Activated CD8-positive, alpha-beta memory T cell treated with anti-CD3 and anti-CD28 coated beads, Interleukin-2, amount 50 U/mL, for 24 hours (primary cell): Measurements from ENCODE around the gene NPHP4.

Source experiments
- DNase-seq: peaks from one replicate; pipeline ENCODE4 v3.0.0-alpha.2; 2020; ENCODE audit errors: extremely low read depth

Gene NPHP4

DNA sequence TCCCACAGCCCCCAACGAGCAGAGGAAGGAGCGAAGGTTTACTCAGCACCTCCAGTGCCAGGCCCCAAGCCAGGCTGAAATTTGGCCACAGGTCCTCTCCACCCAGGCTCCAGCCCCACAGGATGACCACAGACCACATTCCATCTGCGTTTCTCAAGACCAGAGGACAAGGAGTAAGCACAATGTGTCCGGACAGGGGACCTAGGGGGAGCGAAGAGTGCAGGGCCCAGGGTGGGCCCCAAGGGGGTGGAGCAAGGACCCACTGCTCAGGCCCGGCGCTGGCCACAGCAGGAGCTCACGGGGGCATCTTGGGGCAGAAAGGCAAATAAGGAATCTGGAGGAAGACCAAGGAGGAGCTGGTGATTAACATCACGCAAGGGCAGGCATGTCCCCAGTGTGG lies 100.5 kb downstream of the NPHP4 start:
- no peak for DNase-seq

DNA sequence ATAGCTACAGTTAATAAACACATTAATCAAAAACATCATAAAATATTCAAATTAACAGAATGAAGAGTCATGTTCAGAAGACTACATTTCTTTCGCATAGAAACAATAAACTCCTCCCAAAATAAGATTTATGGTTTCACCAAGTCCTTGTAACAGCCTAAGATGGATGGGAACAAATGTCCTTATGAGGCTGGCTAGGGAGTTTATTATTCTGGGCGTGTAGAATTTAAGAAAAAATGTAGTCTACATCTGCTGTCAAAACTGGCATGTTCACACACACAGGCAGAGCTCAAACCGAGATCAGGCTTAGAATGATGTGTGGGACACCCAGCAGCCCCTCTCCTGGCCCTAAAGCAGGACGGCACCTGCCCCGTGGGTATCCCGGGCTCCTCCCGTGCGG lies 101.1 kb downstream of the NPHP4 start:
- no peak for DNase-seq

- DNase-seq: no peak
Observed at GRCh38 chr1:5890346-5891106, 101.7 kb downstream of the NPHP4 start.

- DNase-seq: no peak
Observed at GRCh38 chr1:5889901-5890300, 102.3 kb downstream of the NPHP4 start.

DNA sequence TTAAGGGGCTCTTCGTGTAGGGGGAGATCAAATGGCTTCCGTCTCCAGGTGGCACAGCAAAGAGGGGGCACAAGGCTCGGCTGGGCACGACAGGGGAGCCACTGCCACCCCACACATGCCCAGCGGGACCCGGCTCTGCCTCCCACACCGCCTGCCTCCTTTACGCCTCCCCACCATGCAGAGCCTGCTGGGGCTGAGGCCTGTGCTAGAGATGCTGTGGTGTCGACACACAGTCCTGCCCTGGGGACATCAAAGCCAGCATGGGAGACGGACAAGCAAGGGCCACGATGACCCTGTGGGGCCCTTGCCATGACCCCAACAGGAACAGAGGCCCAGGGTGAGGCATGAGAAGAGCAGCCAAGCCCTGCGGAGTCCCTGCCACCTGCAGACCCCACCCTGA lies 102.8 kb downstream of the NPHP4 start:
- no peak for DNase-seq

- DNase-seq: no peak
Observed at GRCh38 chr1:5888606-5889211, 103.5 kb downstream of the NPHP4 start.

- no peak for DNase-seq
Observed at GRCh38 chr1:5887971-5888361, 104.3 kb downstream of the NPHP4 start.

DNA sequence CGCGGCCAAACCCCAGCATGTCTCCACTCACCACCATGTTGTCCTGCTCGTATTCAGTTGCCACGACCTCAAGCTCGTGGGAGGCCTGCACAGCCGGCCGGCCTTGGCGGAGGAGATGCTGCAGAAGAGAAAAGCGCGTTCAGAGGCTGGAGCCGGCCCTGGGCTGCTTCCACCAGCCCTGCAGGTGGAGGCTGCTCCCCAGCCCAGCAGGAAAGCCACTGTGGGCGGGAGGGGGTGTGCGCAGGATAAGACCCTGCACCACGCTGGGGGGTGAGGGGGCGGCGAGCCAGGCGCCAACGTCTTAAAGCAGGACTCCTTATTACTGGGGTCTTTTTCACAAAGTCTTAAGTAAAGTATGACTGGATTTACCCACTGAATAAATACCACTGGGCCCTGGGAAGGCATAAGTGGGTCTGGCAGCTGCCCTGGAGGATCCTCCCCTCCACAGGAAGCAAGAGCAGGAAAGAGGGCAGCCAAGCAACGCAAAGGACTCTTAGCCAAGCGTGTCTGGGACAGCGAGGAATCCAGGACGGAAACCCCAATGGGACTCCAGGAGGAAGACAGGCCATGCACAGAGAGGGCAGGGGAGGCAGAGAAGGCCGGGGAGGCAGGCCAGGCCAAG lies 104.8 kb downstream of the NPHP4 start:
- DNase-seq: no peak

GRCh38 chr1:5886541-5887348 lies 105.5 kb downstream of the NPHP4 start:
- no peak for DNase-seq

DNA sequence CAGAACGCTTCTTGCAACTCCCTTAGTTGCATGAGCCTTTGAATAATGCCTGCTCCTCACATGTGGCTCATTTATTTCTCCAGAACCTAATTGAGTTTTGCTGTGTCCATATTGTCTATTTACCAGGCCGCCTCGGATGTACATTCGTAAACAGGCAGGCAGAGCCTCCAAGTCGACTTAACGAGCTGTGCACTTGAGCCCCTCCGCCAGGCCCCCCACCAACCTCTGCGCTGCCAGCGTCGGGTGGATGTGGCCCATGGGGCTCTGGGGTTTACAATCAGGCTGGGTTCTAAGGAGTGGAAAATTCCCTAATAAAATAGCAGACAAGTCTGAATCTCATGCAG lies 106.1 kb downstream of the NPHP4 start:
- no peak for DNase-seq

DNA sequence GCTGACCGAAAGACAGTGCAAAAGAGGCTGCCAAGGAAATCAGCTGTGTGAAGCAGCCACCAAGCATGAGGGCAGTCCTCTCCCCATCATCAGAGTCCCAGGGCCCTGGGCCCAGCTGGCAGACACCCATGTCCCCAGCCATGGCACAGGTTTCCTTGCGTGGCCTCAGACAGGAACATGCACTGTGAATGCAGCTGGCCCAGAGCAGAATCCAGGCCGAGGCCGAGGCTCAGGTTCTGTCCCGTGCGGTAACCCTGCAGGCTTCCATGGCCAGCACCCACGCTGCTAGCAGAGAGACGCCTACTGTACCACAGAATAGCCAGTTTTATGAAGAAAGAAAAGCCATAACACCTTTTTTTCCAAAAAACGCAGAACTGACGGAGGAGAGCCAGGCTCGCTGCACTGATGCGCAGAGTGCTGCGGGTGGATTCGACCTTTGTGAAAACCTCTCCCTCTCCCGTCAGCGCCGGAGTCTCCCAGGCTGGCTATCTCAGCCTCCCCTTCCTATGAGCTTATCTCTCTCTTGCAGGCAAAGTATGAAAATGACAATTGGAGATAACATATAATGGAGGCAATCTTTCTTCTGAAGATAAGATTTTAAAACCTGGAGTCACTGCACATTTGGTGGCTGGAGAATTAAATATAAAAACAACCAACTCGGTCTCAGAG lies 106.6 kb downstream of the NPHP4 start:
- no peak for DNase-seq

- DNase-seq: no peak
Observed at GRCh38 chr1:5884110-5884509, 108.1 kb downstream of the NPHP4 start.

- DNase-seq: no peak
Observed at GRCh38 chr1:5883129-5884048, 108.8 kb downstream of the NPHP4 start.

DNA sequence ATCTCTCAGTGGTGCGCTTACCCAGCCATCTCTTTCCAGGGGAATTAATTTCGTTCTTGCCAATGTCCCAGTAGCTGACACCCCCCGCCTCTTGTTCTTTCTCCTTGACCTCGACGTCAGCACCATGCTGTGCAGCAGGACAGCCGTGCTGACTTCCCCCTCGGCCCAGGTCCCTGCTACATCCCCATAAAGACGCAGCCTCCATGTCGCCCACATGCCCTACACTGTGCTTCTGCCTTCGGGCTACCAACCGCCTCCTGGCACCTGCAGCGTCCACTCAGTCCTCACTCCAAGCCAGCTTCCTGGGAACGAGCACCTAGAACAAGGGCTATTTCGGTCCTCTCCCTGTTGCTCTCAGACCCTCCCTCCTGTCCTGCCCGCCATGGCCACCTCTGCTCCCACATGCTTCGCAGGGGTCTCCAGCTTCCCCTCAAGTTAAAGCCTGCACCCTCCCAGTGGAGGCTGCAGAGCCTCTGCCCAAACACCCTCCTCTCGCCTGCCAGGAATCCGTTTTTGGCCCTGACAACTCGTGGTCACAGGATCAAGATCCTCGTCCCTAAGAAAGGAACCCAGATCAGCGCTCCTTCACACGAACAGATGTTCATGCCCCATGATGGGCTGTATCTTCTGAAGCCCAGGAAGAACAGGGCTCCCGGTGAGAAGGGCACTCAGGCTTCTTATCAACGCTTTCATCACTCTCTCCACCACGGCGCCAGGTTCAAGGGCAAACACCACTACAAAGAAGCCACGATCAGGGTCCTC lies 109.7 kb downstream of the NPHP4 start:
- no peak for DNase-seq

DNA sequence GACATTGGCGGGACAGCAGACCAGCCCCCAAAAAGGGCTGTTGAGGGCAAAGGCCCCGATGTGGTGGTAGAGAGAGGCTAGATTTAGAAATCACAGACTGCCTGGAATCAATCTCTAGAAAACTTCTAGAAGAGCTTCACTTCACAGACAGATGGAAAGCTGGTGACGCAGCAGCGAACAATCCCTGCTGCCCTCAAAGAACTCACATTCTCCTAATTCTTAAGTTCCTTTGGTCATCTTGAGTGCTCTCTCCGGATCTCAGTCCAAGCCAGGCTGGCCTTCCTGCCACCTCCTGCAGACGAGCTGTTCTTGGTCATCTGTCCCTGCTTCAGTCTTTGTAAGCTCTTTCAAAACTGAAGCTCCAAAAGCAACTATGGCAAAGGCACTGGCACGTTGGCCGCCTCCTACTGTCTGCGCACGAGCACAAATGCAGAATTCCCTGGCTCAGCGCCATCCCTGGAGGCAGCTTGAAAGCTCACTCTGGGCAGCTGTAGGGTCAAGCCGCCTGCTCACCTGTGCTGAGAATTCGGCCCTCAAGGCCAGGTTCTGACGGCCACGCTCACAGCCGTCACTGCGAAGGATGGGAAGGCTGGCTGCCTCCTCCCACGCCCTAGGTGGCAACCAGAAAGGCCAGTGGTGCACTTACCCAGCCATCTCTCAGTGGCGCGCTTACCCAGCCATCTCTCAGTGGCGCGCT lies 110.6 kb downstream of the NPHP4 start:
- DNase-seq: no peak

GRCh38 chr1:5880630-5881405 lies 111.4 kb downstream of the NPHP4 start:
- no peak for DNase-seq

- no peak for DNase-seq
Observed at GRCh38 chr1:5879421-5879820, 112.8 kb downstream of the NPHP4 start.

- DNase-seq: no peak
Observed at GRCh38 chr1:5878971-5879370, 113.3 kb downstream of the NPHP4 start.
